H1 (cell line): ENCODE measurements around the gene MBOAT1. TPM values are rescaled to one million over a fixed set of nuclear protein-coding genes. Genes with fewer than 3 reads are reported as not detected.

Experiments used
- CTCF ChIA-PET: fragments of 300-600 bp; sonication (Branson Sonifier 250); formaldehyde crosslinking; loops from one replicate; lab custom pipeline; 2021; ENCODE audit not compliant: partially characterized antibody; lab: Charles Lee
- POLR2A ChIA-PET: fragments of 300-600 bp; sonication (Branson Sonifier 250); formaldehyde crosslinking; loops from one replicate; lab custom pipeline; 2021; ENCODE audit warnings: inconsistent platforms; ENCODE audit not compliant: partially characterized antibody; lab: Charles Lee
- DNase-seq, 2 experiments: peaks; one replicate each; pipeline versions ENCODE4 v3.0.0 to v3.0.0-alpha.2; 2010 to 2022; ENCODE audit warnings: low spot score in 2 of 2, low read depth in 1 of 2, mixed read lengths in 1 of 2
- FAIRE-seq: peaks from 2 replicates; lab custom pipeline; 2011; peaks lifted over from hg19 to GRCh38; lab: Jason Lieb, UNC
- H2AFZ ChIP-seq: 2 replicates; pipeline ENCODE4 v1.8.1; 2012; ENCODE audit warnings: low read length, inconsistent platforms
- H2AK5ac ChIP-seq: 2 replicates; pipeline ENCODE4 v1.6.1; 2013; ENCODE audit warnings: low read depth, low read length
- H2BK120ac ChIP-seq: replicated peaks from 2 replicates; pipeline ENCODE3; 2013; ENCODE audit warnings: low read depth, low read length, inconsistent platforms
- H2BK12ac ChIP-seq: 2 replicates; pipeline ENCODE4 v1.6.1; 2013; ENCODE audit warnings: low read depth, low read length
- H2BK15ac ChIP-seq: 2 replicates; pipeline ENCODE4 v1.6.1; 2013; ENCODE audit warnings: low read length
- H2BK20ac ChIP-seq: 2 replicates; pipeline ENCODE4 v1.6.1; 2013; ENCODE audit warnings: low read length
- H2BK5ac ChIP-seq: 2 replicates; pipeline ENCODE4 v1.6.1; 2013; ENCODE audit warnings: low read depth, low read length
- H3K14ac ChIP-seq: 2 replicates; pipeline ENCODE4 v1.6.1; 2013; ENCODE audit warnings: inconsistent platforms; ENCODE audit not compliant: insufficient read length
- H3K18ac ChIP-seq: 2 replicates; pipeline ENCODE4 v1.6.1; 2013; ENCODE audit warnings: low read length; ENCODE audit errors: extremely low read depth
- H3K23ac ChIP-seq: 2 replicates; pipeline ENCODE4 v1.6.1; 2013; ENCODE audit warnings: inconsistent platforms; ENCODE audit not compliant: insufficient read length
- H3K23me2 ChIP-seq: 2 replicates; pipeline ENCODE4 v1.6.1; 2013; ENCODE audit warnings: low read depth, low read length
- H3K27ac ChIP-seq: 2 replicates; pipeline ENCODE4 v1.6.1; 2011; ENCODE audit warnings: low read depth, low read length, inconsistent platforms
- H3K27me3 ChIP-seq, 4 experiments: replicated peaks in 1 of 4; 1 replicate in 1 of 4; 2 replicates in 3 of 4; pipeline versions ENCODE4 v1.6.1 to v1.8.1; 2011 to 2013; ENCODE audit warnings: low read length in 3 of 4, mild to moderate bottlenecking in 3 of 4, inconsistent platforms in 2 of 4, mixed read lengths in 2 of 4, moderate library complexity in 1 of 4; ENCODE audit not compliant: control insufficient read depth in 3 of 4, insufficient read depth in 3 of 4; ENCODE audit errors: extremely low read depth in 1 of 4
- H3K36me3 ChIP-seq, 4 experiments: 2 replicates each; pipeline versions ENCODE4 v1.6.1 to v1.8.1; 2011 to 2013; ENCODE audit warnings: mild to moderate bottlenecking in 4 of 4, low read length in 3 of 4, moderate library complexity in 2 of 4, control low read depth in 1 of 4, inconsistent platforms in 1 of 4; ENCODE audit not compliant: insufficient read depth in 4 of 4, control insufficient read depth in 2 of 4
- H3K4ac ChIP-seq: replicated peaks from 2 replicates; pipeline ENCODE3; 2013; ENCODE audit warnings: low read length, low read depth, mixed read lengths, inconsistent platforms; ENCODE audit not compliant: insufficient read length
- H3K4me1 ChIP-seq, 4 experiments: replicated peaks in 1 of 4; 1 replicate in 1 of 4; 2 replicates in 3 of 4; pipeline versions ENCODE4 v1.6.1 to v1.8.1; 2011 to 2013; ENCODE audit warnings: low read length in 3 of 4, inconsistent platforms in 2 of 4, mixed read lengths in 1 of 4; ENCODE audit not compliant: insufficient read depth in 4 of 4, control insufficient read depth in 3 of 4
- H3K4me2 ChIP-seq, 2 experiments: 2 replicates each; pipeline versions ENCODE4 v1.6.1 to v1.8.1; 2011 to 2013; ENCODE audit warnings: low read depth in 2 of 2, low read length in 2 of 2, control low read depth in 1 of 2, inconsistent platforms in 1 of 2, mild to moderate bottlenecking in 1 of 2; ENCODE audit not compliant: insufficient read depth in 1 of 2
- H3K4me3 ChIP-seq, 4 experiments: fragments of 200-600, 300-600 bp in 1 of 4; sonication (generic), shearing (Covaris generic), sonication (Bioruptor Twin) in 1 of 4; 2 replicates each; pipeline versions ENCODE4 v1.5.1 to v1.8.1; 2011 to 2016; ENCODE audit warnings: low read length in 4 of 4, low read depth in 3 of 4, control low read depth in 2 of 4, inconsistent platforms in 2 of 4, mild to moderate bottlenecking in 2 of 4, mixed read lengths in 1 of 4, moderate library complexity in 1 of 4; ENCODE audit not compliant: insufficient read depth in 2 of 4; ENCODE audit errors: extremely low read depth in 1 of 4
- H3K56ac ChIP-seq: replicated peaks from 2 replicates; pipeline ENCODE3; 2013; ENCODE audit warnings: low read depth, mild to moderate bottlenecking, mixed read lengths, low read length, inconsistent platforms; ENCODE audit not compliant: insufficient read length
- H3K79me1 ChIP-seq: 2 replicates; pipeline ENCODE4 v1.6.1; 2013; ENCODE audit warnings: low read depth, low read length, control low read depth
- H3K79me2 ChIP-seq, 2 experiments: 2 replicates each; pipeline versions ENCODE4 v1.6.1 to v1.8.1; 2012 to 2013; ENCODE audit warnings: low read length in 2 of 2, mild to moderate bottlenecking in 2 of 2, inconsistent platforms in 1 of 2; ENCODE audit not compliant: insufficient read depth in 2 of 2, control insufficient read depth in 1 of 2
- H3K9ac ChIP-seq, 4 experiments: replicated peaks in 1 of 4; 1 replicate in 1 of 4; 2 replicates in 3 of 4; pipeline versions ENCODE4 v1.6.1 to v1.8.1; 2011 to 2013; ENCODE audit warnings: low read depth in 3 of 4, low read length in 3 of 4, control low read depth in 2 of 4, mild to moderate bottlenecking in 2 of 4, moderate library complexity in 2 of 4, inconsistent platforms in 1 of 4; ENCODE audit errors: extremely low read depth in 1 of 4
- H3K9me3 ChIP-seq, 2 experiments: 2 replicates each; pipeline versions ENCODE4 v1.6.1 to v1.8.1; 2012 to 2013; ENCODE audit warnings: mild to moderate bottlenecking in 2 of 2, moderate library complexity in 2 of 2, control low read depth in 1 of 2, inconsistent platforms in 1 of 2, low read depth in 1 of 2, low read length in 1 of 2, mixed read lengths in 1 of 2; ENCODE audit not compliant: insufficient read depth in 2 of 2
- H4K20me1 ChIP-seq, 2 experiments: replicated peaks in 1 of 2; 2 replicates each; pipeline versions ENCODE3 to v1.8.1; 2011 to 2013; ENCODE audit warnings: inconsistent platforms in 2 of 2, low read length in 2 of 2, mild to moderate bottlenecking in 1 of 2; ENCODE audit not compliant: insufficient read depth in 2 of 2, control insufficient read depth in 1 of 2
- H4K5ac ChIP-seq: 2 replicates; pipeline ENCODE4 v1.6.1; 2013; ENCODE audit warnings: low read length, low read depth, mixed read lengths, inconsistent platforms; ENCODE audit not compliant: insufficient read length
- H4K8ac ChIP-seq: 2 replicates; pipeline ENCODE4 v1.8.0; 2013; ENCODE audit warnings: mild to moderate bottlenecking, moderate library complexity, low read length, inconsistent platforms; ENCODE audit not compliant: insufficient read depth; ENCODE audit errors: extremely low read depth
- H4K91ac ChIP-seq: replicated peaks from 2 replicates; pipeline ENCODE3; 2013; ENCODE audit warnings: low read length, mixed read lengths, inconsistent platforms; ENCODE audit not compliant: insufficient read length
- CTBP2 ChIP-seq: IDR thresholded peaks from 2 replicates; pipeline ENCODE4 v1.7.0; 2011; ENCODE audit warnings: borderline replicate concordance, mild to moderate bottlenecking, moderate library complexity, mixed read lengths, low read length; ENCODE audit not compliant: insufficient read depth, insufficient read length
- HDAC6 ChIP-seq: IDR thresholded peaks from one replicate; pipeline ENCODE4 v1.7.1; 2012; ENCODE audit warnings: low read depth, mild to moderate bottlenecking, inconsistent platforms, low read length, moderate library complexity
- RXRA ChIP-seq: IDR thresholded peaks from 2 replicates; pipeline ENCODE4 v1.6.1; 2011; ENCODE audit warnings: low read depth, mild to moderate bottlenecking, low read length, moderate library complexity; ENCODE audit not compliant: insufficient read depth
- SIRT6 ChIP-seq: IDR thresholded peaks from one replicate; pipeline ENCODE4 v1.7.1; 2012; ENCODE audit warnings: low read length, inconsistent platforms
- TEAD4 ChIP-seq: IDR thresholded peaks from 2 replicates; pipeline ENCODE4 v1.6.1; 2012; ENCODE audit warnings: low read depth, low read length, inconsistent platforms, mixed read lengths
- WGBS, 2 experiments: shearing (Covaris generic) in 1 of 2; methylation state at CpG; one replicate each; pipeline versions ENCODE4 v1.1.6 to v1.1.7; 2013 to 2015; ENCODE audit warnings: low lambda C conversion rate in 2 of 2, mixed read lengths in 2 of 2, inconsistent platforms in 1 of 2, low coverage in 1 of 2, missing lambda C conversion rate in 1 of 2; ENCODE audit not compliant: insufficient replicate concordance in 2 of 2, insufficient coverage in 1 of 2, insufficient read length in 1 of 2; ENCODE audit errors: extremely low coverage in 1 of 2, missing lambda C conversion rate in 1 of 2; 5-methylcytosine and 5-hydroxymethylcytosine counted together
- polyA plus RNA-seq, 7 experiments: library from polyadenylated mRNA; depleted of rRNA in 3 of 7; stranded (reverse) in 5 of 7; unstranded in 2 of 7; fragments of >200 nt in 5 of 7; fragments of 200-250 nt in 2 of 7; gene quantifications; 1 replicate in 5 of 7; 2 replicates in 1 of 7; 4 replicates in 1 of 7; pipeline versions ENCODE4 v1.2.1 to v1.2.3, GENCODE V29; 2011 to 2013; ENCODE audit warnings: missing spikeins in 2 of 7, mixed read lengths in 2 of 7
- total RNA-seq: library from RNA; stranded (reverse); fragmentation: NEBNext Ultra II Directional; extraction: Animal tissue kit (Norgen Biotek cat#: 25700); gene quantifications from 2 replicates; pipeline ENCODE4 v1.2.1, GENCODE V29; 2021

The MBOAT1 gene
- total and polyA plus RNA-seq, 2 of the 8 experiments (the other 6 are each of a cell fraction or from before 2014, with no cell fraction given): 4.9 to 19.5 TPM

- Histone ChIP-seq H4K8ac (no peak overlapping the region), H4K91ac (no peak overlapping the region), H3K23ac (no peak overlapping the region), H3K27ac (no peak overlapping the region), H3K4me3 (no peak overlapping the region), H4K20me1 (no peaks in the 10 kb centered on the region), H3K56ac (no peak overlapping the region), H3K4me2 (no peak overlapping the region), H3K79me1 (no peaks in the 10 kb centered on the region), H2AK5ac (no peak overlapping the region), H3K9me3 (no peaks in the 10 kb centered on the region), H4K5ac (no peak overlapping the region), H2BK15ac (no peak overlapping the region), H3K27me3 (no peaks in the 10 kb centered on the region), H2AFZ (no peak overlapping the region), H3K79me2 (no peaks in the 10 kb centered on the region), H2BK120ac (no peak overlapping the region), H2BK20ac (no peak overlapping the region), H2BK5ac (no peak overlapping the region), H3K36me3 (no peaks in the 10 kb centered on the region; a peak in 1 of 8 replicates), H3K14ac (no peak overlapping the region), H3K18ac (no peak overlapping the region), H2BK12ac (no peak overlapping the region), H3K23me2 (no peaks in the 10 kb centered on the region), H3K4ac (no peak overlapping the region), H3K9ac (no peak overlapping the region), H3K4me1 (peaks cover 0 to 2% (median 0%) of the 10 kb centered on the region in 4 experiments; a peak in 2 of 7 replicates)
- POLR2A ChIA-PET: no interaction called here
- DNase-seq (no peak), FAIRE-seq (no peak)
- 92% methylated on average over 9 of the region's 9 CpGs; no CpG with 5 or more reads in 1 of the 2 experiments for WGBS, 2 experiments
- no peak for TF ChIP-seq SIRT6
- TF ChIP-seq HDAC6: no peak
- no peak for TF ChIP-seq RXRA
- no peak for TF ChIP-seq CTBP2
- no peak for TF ChIP-seq TEAD4
- CTCF ChIA-PET: interaction anchor here (0.7 to 2.3 kb wide), 5 partner anchors 9 to 402 kb away, joined by 3 to 11 read pairs (median 5); no protein-coding TSS in a partner anchor
Measured at GRCh38 chr6:20115246-20115980, 96.9 kb downstream of the MBOAT1 start.
